Central memory CD4-positive, alpha-beta T cell (primary cell): Measurements from ENCODE around the gene ITSN1.

Experiments
- DNase-seq: peaks from one replicate; pipeline ENCODE4 v3.0.0; 2022

Gene ITSN1

GRCh38 chr21:33817138-33817537 lies 174.8 kb downstream of the ITSN1 start:
- no peak for DNase-seq

GRCh38 chr21:33817663-33818451 lies 175.6 kb downstream of the ITSN1 start:
- DNase-seq: no peak

GRCh38 chr21:33820230-33820770 lies 178.0 kb downstream of the ITSN1 start:
- DNase-seq: no peak

GRCh38 chr21:33820798-33821197 lies 178.5 kb downstream of the ITSN1 start:
- DNase-seq: no peak

- DNase-seq: no peak
These were observed 179.4 kb downstream of the ITSN1 start for GRCh38 chr21:33821503-33822322.

GRCh38 chr21:33824156-33824941 lies 182.0 kb downstream of the ITSN1 start:
- DNase-seq: no peak

- no peak for DNase-seq
These were observed 183.1 kb downstream of the ITSN1 start for GRCh38 chr21:33825419-33825818.

- DNase-seq: no peak
These were observed 183.6 kb downstream of the ITSN1 start for GRCh38 chr21:33825915-33826314.

GRCh38 chr21:33828083-33828482 lies 185.8 kb downstream of the ITSN1 start:
- DNase-seq: no peak

- DNase-seq: no peak
These were observed 186.3 kb downstream of the ITSN1 start for GRCh38 chr21:33828577-33828976.

GRCh38 chr21:33829844-33830243 lies 187.5 kb downstream of the ITSN1 start:
- DNase-seq: no peak

GRCh38 chr21:33831962-33832659 lies 189.8 kb downstream of the ITSN1 start:
- DNase-seq: no peak

- no peak for DNase-seq
These were observed 192.7 kb downstream of the ITSN1 start for GRCh38 chr21:33834801-33835500.

GRCh38 chr21:33835920-33836319 lies 193.6 kb downstream of the ITSN1 start:
- no peak for DNase-seq

- no peak for DNase-seq
These were observed 194.1 kb downstream of the ITSN1 start for GRCh38 chr21:33836408-33836807.

- DNase-seq: no peak
These were observed 196.9 kb downstream of the ITSN1 start for GRCh38 chr21:33839167-33839716.

GRCh38 chr21:33839806-33840205 lies 197.5 kb downstream of the ITSN1 start:
- no peak for DNase-seq

GRCh38 chr21:33840771-33841170 lies 198.5 kb downstream of the ITSN1 start:
- DNase-seq: no peak

- DNase-seq: no peak
These were observed 199.3 kb downstream of the ITSN1 start for GRCh38 chr21:33841561-33841960.

GRCh38 chr21:33843216-33843615 lies 200.9 kb downstream of the ITSN1 start:
- no peak for DNase-seq
